Pons (tissue), 1 donor: ENCODE data around the gene UTP18.
"Not testable (repeated sequence)": the region's sequence is repeated elsewhere in the genome, so short reads cannot be mapped to it uniquely, and the experiment has no call there.

Source experiments
- DNase-seq: peaks from one replicate; pipeline ENCODE4 v3.0.0-alpha.2; 2016; ENCODE audit warnings: low spot score

The UTP18 gene

DNA sequence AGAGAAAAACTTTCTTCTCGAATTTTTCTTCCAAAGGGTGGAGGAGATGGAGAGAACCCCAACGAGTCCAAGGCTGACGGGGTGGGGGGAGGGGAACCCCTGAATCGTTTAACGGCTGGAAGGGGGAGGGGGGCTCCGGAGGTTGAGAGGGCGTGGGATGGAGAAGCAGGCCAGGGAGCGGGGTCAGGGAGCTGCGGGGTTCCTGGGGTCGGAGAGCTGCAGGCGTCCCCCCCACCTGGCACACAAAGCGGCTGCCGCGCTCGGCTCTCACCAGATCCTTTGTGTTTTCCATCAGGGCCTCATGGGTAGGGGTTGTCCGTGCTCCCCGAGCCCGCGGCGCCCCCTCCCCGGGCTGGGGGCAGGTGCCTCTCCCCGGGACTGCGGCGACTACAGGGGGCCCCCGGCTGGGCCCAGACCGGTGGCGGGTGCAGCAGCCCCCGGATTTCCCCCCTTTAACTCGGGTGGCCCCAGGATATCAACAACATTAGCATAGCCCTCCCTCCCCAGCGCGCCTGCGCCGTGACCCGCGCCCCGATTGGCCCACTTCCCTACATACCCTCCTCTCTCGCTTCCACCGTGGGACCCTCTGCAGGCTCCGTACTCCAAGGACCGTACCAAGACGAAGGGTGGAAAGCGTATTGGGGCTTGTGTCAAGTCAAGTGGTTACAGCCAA, 646 bp upstream of the UTP18 start, which contains the start of gene MBTD1:
MBTD1 (minus strand) TSS at position 486 of the 673 bp plus-strand sequence. CDS start 34,888 bp downstream, outside the sequence.
- DNase-seq = peak; percentile 99

DNA sequence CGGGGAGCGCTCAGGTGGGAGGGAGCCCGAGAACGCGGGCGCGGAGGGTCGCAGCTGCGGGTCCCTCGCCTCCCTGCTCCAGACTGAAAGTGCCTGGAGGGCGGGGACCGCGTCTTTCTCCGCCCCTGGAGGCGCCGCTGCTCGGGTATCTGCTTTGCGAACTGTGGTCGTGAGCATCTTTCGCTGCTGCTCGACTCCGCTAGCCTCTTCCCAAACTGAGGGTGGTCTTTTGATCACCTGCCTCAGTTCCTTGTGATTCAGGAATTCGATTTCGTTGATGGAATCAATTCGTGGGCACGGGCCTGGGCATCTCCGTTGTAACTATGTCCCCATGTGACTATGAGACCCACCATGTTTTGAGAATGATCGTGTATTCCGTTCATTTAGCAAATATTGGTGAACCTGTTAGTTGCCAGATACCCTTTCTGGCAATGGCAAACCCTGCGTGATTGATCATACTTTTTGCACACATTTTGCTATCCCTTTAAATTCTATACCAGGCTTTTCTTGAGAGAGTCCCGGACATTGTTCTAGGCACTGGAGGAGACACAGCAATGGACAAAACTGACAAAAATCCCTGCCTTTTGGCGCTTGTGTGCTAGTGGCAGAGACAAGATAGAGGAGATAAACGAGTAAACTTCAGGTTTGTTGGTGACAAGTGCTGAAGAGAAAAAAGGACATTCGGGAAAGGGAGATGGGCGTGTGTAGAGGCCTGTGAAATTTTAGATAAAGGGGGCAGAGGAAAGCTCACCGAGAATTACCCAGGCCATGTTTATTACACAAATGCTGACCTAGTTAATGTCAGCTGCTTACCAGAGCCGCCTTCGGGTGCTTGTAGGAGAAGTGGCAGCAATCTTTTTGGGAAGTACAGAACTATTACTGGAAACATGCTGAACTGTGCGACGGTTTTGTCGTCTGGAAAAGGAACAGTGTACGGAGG, 948 bp downstream of the UTP18 start:
- DNase-seq = peak; percentile 58

DNA sequence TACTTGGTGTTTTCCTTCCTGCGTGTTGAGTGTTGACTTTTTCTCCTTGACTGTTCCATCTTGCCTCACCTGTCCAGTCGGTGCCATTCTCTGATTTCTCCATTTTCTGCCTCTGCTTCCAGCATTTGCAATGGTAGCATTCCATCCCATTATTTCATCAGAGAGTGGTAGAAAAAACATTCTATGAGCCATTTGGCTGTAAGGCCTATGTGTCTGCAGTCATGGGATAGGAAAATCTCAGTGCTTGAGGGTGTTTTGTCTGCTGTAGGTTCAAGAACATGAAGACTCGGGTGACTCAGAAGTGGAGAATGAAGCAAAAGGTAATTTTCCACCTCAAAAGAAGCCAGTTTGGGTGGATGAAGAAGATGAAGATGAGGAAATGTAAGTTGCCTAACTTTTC, 2.7 kb downstream of the UTP18 start:
- DNase-seq = no peak

DNA sequence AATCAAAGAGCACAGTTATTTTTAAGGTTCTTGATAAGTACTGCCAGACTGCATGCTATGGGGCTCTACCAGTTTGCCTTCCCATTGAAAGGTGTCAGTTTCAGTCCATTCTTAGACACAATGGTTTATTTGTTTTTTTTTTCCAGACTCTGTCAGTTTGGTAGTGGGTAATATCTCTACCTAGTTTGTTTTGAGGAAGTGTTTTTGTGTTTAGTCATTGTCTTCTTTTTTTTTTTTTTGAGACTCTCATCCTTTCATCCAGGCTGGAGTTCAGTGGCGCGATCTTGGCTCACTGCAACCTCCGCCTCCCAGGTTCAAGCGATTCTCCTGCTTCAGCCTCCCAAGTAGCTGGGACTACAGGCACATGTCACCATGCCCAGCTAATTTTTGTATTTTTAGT, 4.1 kb downstream of the UTP18 start:
- not testable (repeated sequence) for DNase-seq

DNA sequence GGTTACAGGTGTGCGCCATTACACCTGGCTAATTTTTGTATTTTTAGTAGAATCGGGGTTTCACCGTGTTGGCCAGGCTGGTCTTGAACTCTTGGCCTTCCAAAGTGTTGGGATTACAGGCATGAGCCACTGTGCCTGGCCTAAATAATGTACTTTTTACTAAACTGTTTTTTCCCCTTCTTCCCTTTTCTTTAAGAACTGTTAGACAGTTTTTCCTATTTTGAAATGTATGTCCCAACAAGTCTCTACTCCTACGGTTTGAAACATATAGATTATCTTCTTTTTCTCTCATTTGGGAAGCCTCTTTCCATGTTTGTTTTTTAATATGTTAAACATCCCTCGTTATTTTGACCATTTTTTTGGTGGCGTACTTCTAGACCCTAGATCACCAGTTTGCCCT, 9.6 kb downstream of the UTP18 start:
- DNase-seq = no peak

DNA sequence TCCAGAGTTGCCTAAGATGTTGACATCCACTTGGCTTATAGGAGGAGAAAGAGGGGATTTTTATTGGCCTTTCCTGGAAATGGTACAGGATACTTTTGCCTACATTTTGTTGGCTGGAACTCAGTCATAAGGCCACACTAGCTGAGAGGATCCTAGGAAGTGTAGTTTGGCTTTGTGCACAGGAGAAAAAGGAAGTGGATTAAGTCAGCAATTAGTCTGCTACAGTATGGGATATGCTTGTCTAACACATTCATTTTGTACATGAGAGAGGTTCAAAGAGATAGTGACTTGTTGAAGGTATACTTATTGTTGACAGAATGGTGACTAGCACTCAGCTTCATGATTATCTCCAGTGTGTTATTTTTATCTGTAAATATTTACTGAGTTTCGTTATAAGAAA, 10.3 kb downstream of the UTP18 start:
- no peak for DNase-seq

DNA sequence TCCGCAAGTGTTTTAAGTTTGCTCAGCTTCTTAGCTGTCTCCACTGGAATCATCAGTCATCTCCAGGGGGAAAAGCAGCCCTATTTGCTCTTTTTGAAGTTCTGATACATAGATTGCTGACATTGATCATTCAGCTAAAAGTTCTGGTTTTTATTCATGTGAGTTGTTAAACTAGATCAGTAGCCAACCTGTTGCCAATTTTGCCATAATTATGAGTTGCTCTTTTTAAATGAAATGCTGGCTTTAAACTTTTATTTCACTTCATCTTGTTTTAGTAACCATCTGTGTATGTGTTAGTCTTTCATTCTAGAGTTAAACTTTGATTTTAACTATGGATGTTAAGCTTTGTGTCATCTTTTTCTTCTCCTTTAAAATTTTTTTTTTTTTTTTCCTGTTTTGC, 12.5 kb downstream of the UTP18 start:
- no peak for DNase-seq

DNA sequence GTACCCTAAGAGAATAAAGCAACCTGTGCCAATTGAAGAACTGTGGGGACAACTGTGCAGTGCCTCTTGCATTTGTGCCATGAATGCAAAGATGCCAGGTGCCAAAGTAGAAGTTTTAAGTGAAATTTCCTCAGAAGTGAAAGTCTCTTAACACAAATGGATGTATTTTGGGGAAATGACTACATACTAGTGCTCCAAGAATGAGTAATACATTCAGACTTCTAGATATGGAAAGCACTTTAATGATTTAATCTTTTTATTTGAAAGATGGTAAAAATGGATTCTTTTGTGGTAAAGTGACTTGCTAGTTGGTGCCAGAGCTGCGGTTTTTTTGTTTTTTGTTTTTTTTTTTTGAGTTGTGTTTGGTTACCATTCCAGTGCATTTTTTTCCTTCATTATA, 15.0 kb downstream of the UTP18 start:
- no peak for DNase-seq

DNA sequence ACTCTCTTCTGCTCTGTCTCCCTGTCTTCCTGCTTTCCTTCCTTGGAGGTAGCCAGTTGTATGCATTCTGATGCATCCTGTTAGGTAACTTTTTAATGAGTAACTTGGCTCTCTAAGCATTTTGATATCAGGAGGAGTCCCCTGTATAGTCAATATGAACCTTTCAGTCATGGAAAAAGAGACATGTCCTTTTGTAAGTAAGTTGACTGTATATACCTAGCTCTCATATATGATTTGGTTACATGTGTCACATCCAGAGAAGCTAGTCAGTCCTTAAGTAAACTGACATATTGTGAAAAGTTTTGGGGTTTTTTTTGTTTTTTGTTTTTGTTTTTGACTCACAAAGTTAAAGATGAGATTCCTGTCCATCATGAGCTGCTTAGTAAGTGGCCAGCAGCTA, 18.8 kb downstream of the UTP18 start:
- DNase-seq = no peak

DNA sequence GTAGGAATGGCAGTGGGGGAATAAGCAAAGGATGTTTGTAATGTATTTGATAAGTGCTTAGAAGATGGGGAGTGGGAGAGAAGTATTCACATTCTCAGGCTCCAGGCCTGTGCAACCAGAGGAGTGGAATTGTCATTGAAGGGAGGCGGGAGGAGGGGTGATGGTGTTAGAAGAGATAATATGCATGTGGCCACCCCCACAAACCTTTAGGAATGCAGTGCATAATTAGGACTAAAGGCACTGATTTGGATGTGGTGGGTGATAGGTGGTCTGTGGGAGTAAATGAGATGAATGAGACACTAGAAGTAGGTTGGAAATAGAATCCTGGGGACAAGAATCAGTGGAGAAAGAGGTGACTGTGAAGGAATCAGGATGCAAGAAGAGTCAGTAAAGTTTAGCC, 27.1 kb downstream of the UTP18 start:
- DNase-seq = no peak

DNA sequence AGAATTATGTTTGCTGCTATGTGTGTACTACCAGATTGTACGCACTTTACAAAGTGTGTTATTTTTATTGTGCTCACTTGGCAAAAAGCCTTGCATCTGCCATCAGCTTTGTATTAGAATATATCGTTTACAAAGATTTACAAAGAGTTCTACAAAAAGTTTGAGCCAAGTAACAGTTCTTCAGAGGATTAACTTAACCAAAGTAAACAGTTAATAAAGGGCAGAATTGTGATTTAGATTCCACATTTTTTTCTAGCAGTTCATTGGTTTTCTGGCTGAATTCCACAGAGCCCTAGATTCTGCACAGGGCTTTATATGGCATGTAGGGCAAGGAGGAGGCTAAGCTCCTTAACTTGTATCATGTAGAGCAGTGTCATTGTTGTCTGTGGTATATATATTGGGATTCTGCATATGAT, 29.4 kb downstream of the UTP18 start:
- no peak for DNase-seq

DNA sequence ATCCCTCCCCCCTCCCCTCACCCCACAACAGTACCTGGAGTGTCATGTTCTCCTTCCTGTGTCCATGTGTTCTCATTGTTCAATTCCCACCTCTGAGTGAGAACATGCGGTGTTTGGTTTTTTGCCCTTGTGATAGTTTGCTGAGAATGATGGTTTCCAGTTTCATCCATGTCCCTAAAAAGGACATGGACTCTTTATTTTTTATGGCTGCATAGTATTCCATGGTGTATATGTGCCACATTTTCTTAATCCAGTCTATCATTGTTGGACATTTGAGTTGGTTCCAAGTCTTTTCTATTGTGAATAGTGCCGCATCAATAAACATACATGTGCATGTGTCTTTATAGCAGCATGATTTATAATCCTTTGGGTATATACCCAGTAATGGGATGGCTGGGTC, 34.0 kb downstream of the UTP18 start:
- not testable (repeated sequence) for DNase-seq

DNA sequence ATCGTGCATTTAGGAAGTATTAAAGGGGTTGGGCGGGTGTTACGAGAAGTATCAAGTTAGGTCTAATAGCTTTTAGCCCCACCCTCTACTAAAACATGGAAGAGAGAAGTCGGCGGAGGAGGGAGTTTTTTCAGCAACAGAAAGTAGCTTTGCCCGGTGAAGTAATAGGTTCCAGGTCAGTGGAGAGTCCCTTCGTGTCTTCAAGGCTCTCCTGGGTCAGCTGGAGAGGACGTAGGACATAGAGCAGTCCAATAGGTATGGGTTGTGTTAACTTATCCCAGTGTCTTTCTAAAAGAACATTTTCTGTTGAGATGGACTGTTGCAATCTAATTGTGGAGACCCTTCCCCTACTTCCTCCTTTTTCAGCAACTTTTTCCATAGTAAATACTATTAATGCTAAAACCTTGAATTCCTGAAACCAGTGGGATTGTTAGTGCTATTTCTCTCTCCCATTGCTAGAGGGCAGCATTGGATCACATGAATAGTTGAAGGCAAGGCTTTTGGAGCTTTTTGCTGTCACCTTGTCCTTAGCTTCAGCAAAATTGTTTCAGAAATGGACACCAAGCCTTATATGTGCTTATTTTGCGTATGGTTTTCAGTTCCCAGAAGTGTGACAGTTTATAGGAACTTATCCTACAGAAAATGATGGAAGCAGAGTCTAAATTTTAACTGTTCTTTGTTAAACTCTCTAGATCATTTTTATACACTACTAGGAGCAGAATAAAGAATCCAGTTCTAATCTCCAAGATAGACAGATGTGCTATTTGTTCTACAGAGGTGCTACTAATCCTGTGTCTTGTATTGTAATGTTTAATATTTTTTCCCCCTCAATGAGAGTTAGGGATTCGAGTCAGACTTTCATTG, 38.4 kb downstream of the UTP18 start:
- peak; percentile 91 for DNase-seq

DNA sequence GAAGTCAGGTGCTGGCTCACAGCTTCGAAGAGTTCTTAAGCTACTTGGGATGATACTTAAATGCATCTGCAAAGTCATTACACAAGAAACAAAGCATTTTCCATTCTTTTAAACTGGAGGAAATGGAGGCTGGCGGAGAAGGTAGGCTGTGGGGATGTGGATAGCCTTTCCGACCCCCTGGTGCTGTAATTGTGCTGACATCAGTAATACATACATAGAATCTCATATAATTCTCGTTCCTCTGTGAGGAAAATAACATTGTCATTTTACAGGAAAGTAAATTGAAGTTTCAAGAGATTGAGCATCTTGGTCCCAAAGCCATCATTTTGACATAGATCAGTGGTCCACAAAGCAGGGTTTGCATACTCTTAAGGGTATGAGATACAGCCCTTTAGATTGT, 39.5 kb downstream of the UTP18 start:
- DNase-seq = no peak

DNA sequence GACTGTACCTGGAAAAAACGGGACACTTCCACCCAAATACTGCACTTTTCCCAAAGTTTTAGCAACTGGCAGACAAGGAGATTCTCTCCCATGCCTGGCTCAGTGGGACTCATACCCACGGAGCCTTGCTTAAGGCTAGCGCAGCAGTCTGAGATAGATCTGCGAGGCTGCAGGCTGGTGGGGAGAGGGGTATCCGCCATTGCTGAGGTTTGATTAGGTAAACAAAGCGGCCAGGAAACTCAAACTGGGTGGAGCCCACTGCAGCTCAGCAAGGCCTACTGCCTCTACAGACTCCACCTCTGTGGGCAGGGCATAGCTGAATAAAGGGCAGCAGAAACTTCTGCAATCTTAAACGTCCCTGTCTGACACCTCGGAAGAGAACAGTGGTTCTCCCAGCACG, 44.8 kb downstream of the UTP18 start:
- no peak for DNase-seq

DNA sequence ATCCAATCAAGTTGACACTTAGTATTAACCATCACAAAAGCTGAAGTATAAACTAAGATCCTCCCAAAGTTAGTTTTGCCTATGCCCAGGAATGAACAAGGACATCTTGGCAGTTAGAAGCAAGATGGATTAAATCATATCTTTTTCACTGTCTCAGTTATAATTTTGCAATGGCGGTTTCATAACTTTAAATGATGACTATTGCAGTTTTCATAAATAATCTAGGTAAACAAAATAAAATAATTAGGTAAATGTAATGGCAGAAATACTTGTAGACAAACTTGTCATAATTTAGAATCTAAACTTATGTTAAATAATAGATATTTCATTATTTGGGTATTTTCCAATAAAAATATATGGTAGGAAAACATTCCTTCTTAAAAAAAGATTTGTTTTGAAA, 51.7 kb downstream of the UTP18 start:
- not testable (repeated sequence) for DNase-seq

DNA sequence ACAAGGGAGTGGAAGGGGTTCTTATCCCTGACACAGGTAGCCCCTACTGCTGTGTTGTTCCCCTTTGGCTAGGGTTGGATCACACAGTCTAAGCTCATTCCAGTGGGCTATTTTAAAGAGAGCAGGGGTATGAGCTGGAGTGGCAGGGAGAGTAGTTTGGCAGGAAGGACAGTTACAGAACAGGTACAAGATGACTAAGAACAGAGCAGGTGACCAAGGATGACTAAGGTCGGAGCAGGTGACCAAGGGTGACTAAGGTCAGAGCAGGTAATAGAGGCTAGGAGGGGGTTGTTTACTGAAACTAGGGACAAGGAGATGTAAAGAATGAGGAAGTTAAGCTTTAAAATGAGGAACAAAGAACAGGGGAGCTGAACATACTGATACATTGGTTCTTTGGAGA, 58.8 kb downstream of the UTP18 start:
- DNase-seq = no peak

DNA sequence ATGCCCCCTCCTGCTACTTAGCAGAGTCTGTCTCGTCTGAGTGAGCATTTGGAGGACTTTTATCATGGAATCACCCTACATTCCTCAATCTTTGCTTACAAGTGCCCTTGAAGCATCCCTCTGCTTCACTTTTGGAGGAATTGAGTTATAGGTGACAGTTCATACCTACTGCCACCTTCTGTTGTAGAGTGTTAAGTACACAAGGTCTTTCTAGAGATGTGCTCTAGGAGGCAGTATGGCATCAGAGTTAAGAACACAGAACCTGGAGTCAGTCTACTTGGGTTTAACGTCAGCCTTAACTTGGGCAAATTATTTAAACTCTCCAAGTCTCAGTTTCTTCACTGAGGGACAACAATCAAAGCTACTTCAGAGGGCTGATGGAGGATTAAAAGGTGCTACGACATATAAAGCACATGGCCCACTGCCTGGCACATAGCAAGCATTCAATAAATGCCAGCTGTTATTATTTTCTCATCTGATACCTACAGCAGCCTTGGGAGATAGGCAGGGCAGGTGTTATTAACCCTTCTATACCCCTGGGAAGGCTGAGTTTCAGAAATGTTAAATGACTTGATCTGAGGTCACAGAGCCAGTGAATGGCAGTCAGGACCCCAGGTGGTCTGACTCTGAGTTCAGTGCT, 62.2 kb downstream of the UTP18 start:
- peak; percentile 93 for DNase-seq

DNA sequence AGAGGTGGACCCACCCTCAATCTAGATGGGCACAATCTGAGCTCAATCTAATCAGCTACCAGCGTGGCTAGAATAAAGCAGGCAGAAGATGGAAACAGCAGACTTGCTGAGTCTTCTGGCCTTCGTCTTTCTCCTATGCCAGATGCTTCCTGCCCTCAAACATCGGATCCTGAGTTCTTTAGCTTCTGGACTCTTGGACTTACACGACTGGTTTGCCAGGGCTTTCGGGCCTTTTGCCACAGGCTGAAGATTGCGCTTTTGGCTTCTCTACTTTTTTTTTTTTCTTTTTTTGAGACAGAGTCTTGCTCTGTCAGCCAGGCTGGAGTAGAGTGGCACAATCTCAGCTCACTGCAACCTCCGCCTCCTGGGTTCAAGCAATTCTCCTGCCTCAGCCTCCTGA, 65.1 kb downstream of the UTP18 start:
- no peak for DNase-seq

DNA sequence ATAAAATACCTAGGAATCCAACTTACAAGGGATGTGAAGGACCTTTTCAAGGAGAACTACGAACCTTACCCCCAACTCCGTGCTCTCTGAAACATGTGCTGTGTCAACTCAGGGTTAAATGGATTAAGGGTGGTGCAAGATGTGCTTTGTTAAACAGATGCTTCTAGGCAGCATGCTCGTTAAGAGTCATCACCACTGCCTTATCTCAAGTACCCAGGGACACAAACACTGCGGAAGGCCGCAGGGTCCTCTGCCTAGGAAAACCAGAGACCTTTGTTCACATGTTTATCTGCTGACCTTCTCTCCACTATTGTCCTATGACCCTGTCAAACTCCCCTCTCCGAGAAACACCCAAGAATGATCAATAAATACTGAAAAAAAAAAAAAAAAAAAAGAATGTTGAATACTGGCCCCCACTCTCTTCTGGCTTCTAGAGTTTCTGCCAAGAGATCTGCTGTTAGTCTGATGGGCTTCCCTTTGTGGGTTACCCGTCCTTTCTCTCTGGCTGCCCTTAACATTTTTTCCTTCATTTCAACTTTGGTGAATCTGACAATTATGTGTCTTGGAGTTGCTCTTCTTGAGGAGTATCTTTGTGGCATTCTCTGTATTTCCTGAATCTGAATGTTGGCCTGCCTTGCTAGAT, 70.6 kb downstream of the UTP18 start:
- not testable (repeated sequence) for DNase-seq

DNA sequence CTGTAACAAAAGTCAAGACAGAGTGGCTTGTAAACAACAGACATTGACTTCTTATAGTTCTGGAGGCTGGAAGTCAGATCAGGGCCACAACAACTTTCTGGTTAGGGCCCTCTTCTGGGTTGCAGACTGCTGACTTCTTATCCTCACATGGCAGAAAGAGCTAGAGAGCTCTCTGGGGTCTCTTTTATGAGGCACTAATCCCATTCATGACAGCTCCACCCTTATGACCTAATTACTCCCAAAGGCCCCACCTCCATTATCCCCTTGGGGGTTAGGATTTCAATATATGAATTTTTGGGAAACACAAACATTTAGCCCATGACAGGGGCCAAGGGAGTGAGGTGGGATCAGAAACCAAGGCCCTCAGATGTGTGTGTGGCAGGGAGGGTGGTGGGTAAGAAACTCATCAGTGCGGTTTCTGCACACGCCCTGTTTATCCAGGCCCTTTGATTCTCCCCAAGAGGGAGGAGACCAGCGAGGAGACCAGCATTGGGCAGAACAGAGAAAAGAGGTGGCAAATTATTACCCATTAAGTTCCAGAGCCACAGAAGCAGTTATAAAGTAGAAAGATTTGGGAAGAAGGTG, 74.8 kb downstream of the UTP18 start:
- DNase-seq = no peak
